Kidney (tissue), 14 donors: Measurements from ENCODE around the gene ZFP1. TPM values are rescaled to one million over a fixed set of nuclear protein-coding genes. Genes with fewer than 3 reads are reported as not detected.

Experiments
- DNase-seq, 5 donors: peaks; one replicate each; pipeline ENCODE4 v3.0.0-alpha.2; 2013 to 2020
- FAIRE-seq: peaks from 2 replicates; lab custom pipeline; 2012; peaks lifted over from hg19 to GRCh38; lab: Jason Lieb, UNC
- H3K27ac ChIP-seq, 2 donors: one replicate each; pipeline ENCODE4 v1.7.0; 2013; ENCODE audit warnings: low read depth in 2 of 2, low read length in 2 of 2, inconsistent platforms in 1 of 2
- H3K27me3 ChIP-seq: one replicate; pipeline ENCODE4 v1.7.1; 2013; ENCODE audit warnings: low read length, inconsistent platforms; ENCODE audit not compliant: control insufficient read depth, insufficient read depth
- H3K36me3 ChIP-seq, 3 donors: one replicate each; pipeline versions ENCODE4 v1.7.0 to v1.7.1; 2013; ENCODE audit warnings: low read length in 3 of 3, control low read depth in 1 of 3, inconsistent platforms in 1 of 3; ENCODE audit not compliant: insufficient read depth in 3 of 3, control insufficient read depth in 2 of 3
- H3K4me1 ChIP-seq, 3 donors: one replicate each; pipeline versions ENCODE4 v1.7.0 to v1.7.1; 2013; ENCODE audit warnings: low read length in 3 of 3, inconsistent platforms in 1 of 3, low read depth in 1 of 3; ENCODE audit not compliant: control insufficient read depth in 2 of 3, insufficient read depth in 2 of 3
- H3K4me3 ChIP-seq, 3 donors: one replicate each; pipeline versions ENCODE4 v1.7.0 to v1.8.1; 2013; ENCODE audit warnings: low read length in 3 of 3, control low read depth in 1 of 3, inconsistent platforms in 1 of 3
- H3K9ac ChIP-seq, 3 donors: one replicate each; pipeline versions ENCODE4 v1.7.0 to v1.7.1; 2013; ENCODE audit warnings: low read length in 3 of 3, control low read depth in 1 of 3, inconsistent platforms in 1 of 3
- H3K9me3 ChIP-seq, 3 donors: one replicate each; pipeline versions ENCODE4 v1.7.0 to v1.7.1; 2013; ENCODE audit warnings: low read length in 3 of 3, control low read depth in 1 of 3, inconsistent platforms in 1 of 3; ENCODE audit not compliant: control insufficient read depth in 2 of 3, insufficient read depth in 1 of 3
- intact Hi-C: fragments of 100-400 bp; cut with DNase I; formaldehyde crosslinking; loops from one replicate; pipeline ENCODE4 v1.11.1; 2022
- polyA plus RNA-seq: library from polyadenylated mRNA; stranded (reverse); fragments of 350-450 nt; fragmentation: Illumina TruSeq; extraction: RNeasy Lipid Tissue Mini Kit (QIAGEN cat#74804); gene quantifications from one replicate; pipeline ENCODE4 v1.2.3, GENCODE V29; 2014; ENCODE audit warnings: low read depth, low replicate concordance; ENCODE audit not compliant: insufficient read depth
- total RNA-seq: library from RNA; stranded (reverse); fragmentation: NEBNext Ultra II Directional; extraction: Animal tissue kit (Norgen Biotek cat#: 25700); gene quantifications from one replicate; pipeline ENCODE4 v1.2.1, GENCODE V29; 2021
- TF ChIP-seq, protein P1 (sequence below): IDR thresholded peaks from 3 replicates; pipeline ENCODE4 v1.5.1; 2012; ENCODE audit warnings: mild to moderate bottlenecking, moderate library complexity, borderline replicate concordance; ENCODE audit not compliant: insufficient read depth; ENCODE audit errors: extremely low read depth
- donor health status: control.
- donor health status: control.
- donor health status: control.
- donor health status: control.
- donor health status: control.
- donor health status: DM: yes; HTN: yes; CAD: no.
- donor health status: Normal renal cell carcinoma (clear cell type).

Gene ZFP1
- total and polyA plus RNA-seq, 2 donors from 2014 or later: 4.6 to 9.2 TPM

DNA sequence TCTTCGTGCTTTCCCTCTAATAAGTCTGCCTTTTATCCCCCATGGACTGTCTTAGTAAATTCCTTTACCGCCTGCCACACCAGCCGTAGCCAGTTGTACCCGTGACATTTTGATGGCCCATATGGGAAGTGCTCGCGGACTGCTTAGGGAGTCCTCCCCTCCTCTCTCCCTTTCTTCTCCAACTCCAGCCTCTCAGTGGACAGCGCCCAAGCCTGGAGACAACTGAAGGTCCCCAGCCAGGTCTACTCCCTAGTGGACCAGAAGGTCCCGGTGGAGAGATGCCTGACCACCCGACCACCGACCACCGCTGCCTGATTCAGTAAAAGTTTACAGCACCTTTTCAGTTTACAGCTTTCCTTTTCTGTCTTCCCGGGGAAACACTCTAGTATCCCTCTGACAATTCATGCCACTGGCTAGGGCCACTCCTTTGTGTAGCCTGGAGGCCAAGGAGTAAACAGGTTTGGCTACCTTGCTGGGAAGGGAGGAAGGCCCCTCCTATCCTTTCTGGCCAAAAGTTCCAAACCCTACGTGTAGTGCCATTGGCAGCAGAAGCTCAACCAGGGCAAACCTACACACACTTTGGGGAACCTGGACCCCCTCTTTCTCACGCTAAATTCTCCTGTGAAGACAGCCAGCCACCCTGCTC, 40.6 kb downstream of the ZFP1 start:
- H3K27ac ChIP-seq: no peak overlapping the region
- no peak overlapping the region for H3K4me3 ChIP-seq
- TF ChIP-seq, protein P1, sequence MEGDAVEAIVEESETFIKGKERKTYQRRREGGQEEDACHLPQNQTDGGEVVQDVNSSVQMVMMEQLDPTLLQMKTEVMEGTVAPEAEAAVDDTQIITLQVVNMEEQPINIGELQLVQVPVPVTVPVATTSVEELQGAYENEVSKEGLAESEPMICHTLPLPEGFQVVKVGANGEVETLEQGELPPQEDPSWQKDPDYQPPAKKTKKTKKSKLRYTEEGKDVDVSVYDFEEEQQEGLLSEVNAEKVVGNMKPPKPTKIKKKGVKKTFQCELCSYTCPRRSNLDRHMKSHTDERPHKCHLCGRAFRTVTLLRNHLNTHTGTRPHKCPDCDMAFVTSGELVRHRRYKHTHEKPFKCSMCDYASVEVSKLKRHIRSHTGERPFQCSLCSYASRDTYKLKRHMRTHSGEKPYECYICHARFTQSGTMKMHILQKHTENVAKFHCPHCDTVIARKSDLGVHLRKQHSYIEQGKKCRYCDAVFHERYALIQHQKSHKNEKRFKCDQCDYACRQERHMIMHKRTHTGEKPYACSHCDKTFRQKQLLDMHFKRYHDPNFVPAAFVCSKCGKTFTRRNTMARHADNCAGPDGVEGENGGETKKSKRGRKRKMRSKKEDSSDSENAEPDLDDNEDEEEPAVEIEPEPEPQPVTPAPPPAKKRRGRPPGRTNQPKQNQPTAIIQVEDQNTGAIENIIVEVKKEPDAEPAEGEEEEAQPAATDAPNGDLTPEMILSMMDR: no peak

DNA sequence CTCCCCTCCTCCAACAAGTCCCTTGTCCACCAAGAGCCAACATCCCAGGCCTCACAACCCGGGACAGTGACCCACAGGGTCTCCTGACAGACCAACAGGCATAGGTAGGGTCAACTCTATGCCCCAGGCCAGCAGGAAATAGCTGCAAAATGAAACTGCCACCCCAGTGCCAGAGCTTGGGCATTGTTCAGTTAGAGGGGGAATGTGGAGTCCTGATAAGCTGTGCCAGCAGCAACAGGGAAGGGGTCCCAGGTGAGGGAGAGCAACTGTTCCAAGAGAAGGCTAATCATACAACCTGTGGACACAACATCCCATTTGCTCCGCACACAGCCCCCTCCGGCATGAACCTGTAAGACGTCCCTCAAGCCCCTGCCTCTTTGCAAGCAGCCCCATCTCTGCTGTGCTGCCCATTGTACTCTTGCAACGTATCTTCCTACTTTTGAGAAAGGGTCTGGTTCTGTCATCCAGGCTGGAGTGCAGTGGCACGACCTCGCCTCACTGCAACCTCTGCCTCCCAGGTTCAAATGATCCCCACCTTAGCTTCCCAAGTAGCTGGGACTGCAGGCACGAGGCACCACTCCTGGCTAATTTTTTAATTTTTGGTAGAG, 41.4 kb downstream of the ZFP1 start:
- intact Hi-C loops: no loop called here

More for the DNA sequence above, 40.6 kb downstream of the ZFP1 start:
- no peaks in the 10 kb centered on the region for H3K9me3 ChIP-seq
- H3K4me1 ChIP-seq: no peaks in the 10 kb centered on the region
- FAIRE-seq: no peak
- intact Hi-C loops: no loop called here
- no peak for DNase-seq
- H3K36me3 ChIP-seq: no peaks in the 10 kb centered on the region
- no peak overlapping the region for H3K9ac ChIP-seq
- H3K27me3 ChIP-seq: no peaks in the 10 kb centered on the region

DNA sequence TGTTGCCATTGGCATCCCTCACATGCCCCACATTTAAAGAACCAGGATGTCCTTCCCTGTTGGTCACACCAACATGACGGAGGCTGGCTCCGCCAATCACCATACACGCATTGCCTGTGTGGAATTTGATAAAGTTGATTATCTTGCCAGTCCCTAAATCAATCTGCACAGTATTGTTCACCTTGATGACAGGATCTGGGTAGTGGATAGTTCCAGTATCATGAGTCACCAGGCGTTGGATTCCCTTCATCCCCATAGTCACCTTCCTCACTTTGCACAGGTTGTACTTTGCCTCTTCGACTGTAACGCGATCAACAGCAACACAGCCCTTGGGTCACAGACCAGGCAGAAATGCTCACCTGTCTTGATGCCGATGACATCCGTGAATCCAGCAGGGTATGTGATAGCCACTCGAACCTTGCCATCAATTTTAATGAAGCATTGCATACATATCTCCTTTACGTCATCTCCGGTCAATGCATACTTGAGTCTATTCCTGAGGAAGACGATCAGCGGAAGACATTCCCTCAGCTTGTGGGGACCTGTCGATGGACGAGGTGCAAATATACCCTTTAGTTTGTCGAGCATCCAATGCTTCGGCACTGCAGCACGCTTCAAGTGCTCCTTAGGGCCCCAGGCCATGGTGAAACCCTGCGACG, 44.4 kb downstream of the ZFP1 start:
- no peaks in the 10 kb centered on the region for H3K4me1 ChIP-seq
- DNase-seq (no peak), FAIRE-seq (no peak)
- H3K36me3 ChIP-seq: no peaks in the 10 kb centered on the region
- no peak overlapping the region for H3K9ac ChIP-seq
- intact Hi-C loops: no loop called here
- no peaks in the 10 kb centered on the region for H3K27me3 ChIP-seq
- no peaks in the 10 kb centered on the region for H3K9me3 ChIP-seq
- TF ChIP-seq, protein P1: no peak
- H3K27ac ChIP-seq: no peak overlapping the region
- H3K4me3 ChIP-seq: no peak overlapping the region

More for the DNA sequence above, 41.4 kb downstream of the ZFP1 start:
- DNase-seq (no peak), FAIRE-seq (no peak)
- Histone ChIP-seq H3K4me1 (no peaks in the 10 kb centered on the region), H3K4me3 (no peak overlapping the region), H3K27me3 (no peaks in the 10 kb centered on the region), H3K36me3 (no peaks in the 10 kb centered on the region), H3K9me3 (no peaks in the 10 kb centered on the region), H3K27ac (no peak overlapping the region), H3K9ac (no peak overlapping the region)
- TF ChIP-seq, protein P1: no peak
